Spinal cord (tissue), 10 donors: Measurements from ENCODE around the gene LIMK2. TPM values are rescaled to one million over a fixed set of nuclear protein-coding genes. Genes with fewer than 3 reads are reported as not detected.
"Not testable (repeated sequence)": the region's sequence is repeated elsewhere in the genome, so short reads cannot be mapped to it uniquely, and the experiment has no call there.

Experiments used
- DNase-seq, 6 donors: peaks; one replicate each; pipeline versions ENCODE4 v3.0.0 to v3.0.0-alpha.2; 2013 to 2015; ENCODE audit warnings: low spot score in 6 of 6, low read depth in 4 of 6
- H3K27ac ChIP-seq: one replicate; pipeline ENCODE4 v1.5.1; 2013; ENCODE audit warnings: low read depth, low read length, control low read depth
- H3K27me3 ChIP-seq: one replicate; pipeline ENCODE4 v1.6.1; 2013; ENCODE audit warnings: low read length; ENCODE audit not compliant: control insufficient read depth, insufficient read depth
- H3K36me3 ChIP-seq: one replicate; pipeline ENCODE4 v1.6.1; 2013; ENCODE audit warnings: low read length; ENCODE audit not compliant: control insufficient read depth, insufficient read depth
- H3K4me1 ChIP-seq: one replicate; pipeline ENCODE4 v1.6.1; 2013; ENCODE audit warnings: low read length; ENCODE audit not compliant: control insufficient read depth, insufficient read depth
- H3K4me3 ChIP-seq: one replicate; pipeline ENCODE4 v1.5.1; 2013; ENCODE audit warnings: low read depth, low read length, control low read depth
- H3K9me3 ChIP-seq: one replicate; pipeline ENCODE4 v1.6.1; 2013; ENCODE audit warnings: low read length; ENCODE audit not compliant: control insufficient read depth, insufficient read depth
- WGBS: methylation state at CpG from one replicate; pipeline ENCODE4 v1.1.5; 2013; ENCODE audit warnings: missing lambda C conversion rate; ENCODE audit not compliant: insufficient coverage; 5-methylcytosine and 5-hydroxymethylcytosine counted together
- polyA plus RNA-seq, 2 donors: library from polyadenylated mRNA; unstranded; fragments of 120-200 nt; gene quantifications; one replicate each; pipeline ENCODE4 v1.2.1, GENCODE V29; 2013; ENCODE audit not compliant: insufficient read length in 2 of 2
- total RNA-seq, 2 donors: library from RNA; depleted of rRNA in 1 of 2; stranded (reverse); fragments of 120-200 nt in 1 of 2; fragments of >200 nt in 1 of 2; gene quantifications; one replicate each; pipeline versions ENCODE4 v1.2.3 to v1.2.4, GENCODE V29; 2013 to 2014
- donor health status: healthy.

The LIMK2 gene
- total and polyA plus RNA-seq, 4 donors = 29.5 to 37.9 (median 32.8) TPM

GRCh38 chr22:31227186-31227585 lies 15.1 kb downstream of the LIMK2 start:
- H3K27me3 ChIP-seq = no peaks in the 10 kb centered on the region
- no peaks in the 10 kb centered on the region for H3K9me3 ChIP-seq
- WGBS = 50% methylated on average over 1 of the region's 1 CpG
- H3K27ac ChIP-seq = no peak overlapping the region
- H3K4me3 ChIP-seq = no peak overlapping the region
- no peak for DNase-seq
- no peaks in the 10 kb centered on the region for H3K36me3 ChIP-seq
- H3K4me1 ChIP-seq = peaks cover 3% of the 10 kb centered on the region

- Histone ChIP-seq H3K36me3 (no peaks in the 10 kb centered on the region), H3K9me3 (no peaks in the 10 kb centered on the region), H3K27ac (peak overlapping the region; percentile 50), H3K4me1 (peaks cover 3% of the 10 kb centered on the region), H3K4me3 (no peak overlapping the region), H3K27me3 (no peaks in the 10 kb centered on the region)
- DNase-seq = peak in 2 of 6 donors; percentile 63 to 66
- WGBS = 53% methylated on average over 3 of the region's 3 CpGs
Observed at GRCh38 chr22:31229402-31230079, 17.4 kb downstream of the LIMK2 start.

GRCh38 chr22:31230155-31230870 lies 18.2 kb downstream of the LIMK2 start:
- peaks cover 3% of the 10 kb centered on the region for H3K4me1 ChIP-seq
- no peaks in the 10 kb centered on the region for H3K9me3 ChIP-seq
- WGBS = 69% methylated on average over 2 of the region's 6 CpGs
- no peak overlapping the region for H3K4me3 ChIP-seq
- no peaks in the 10 kb centered on the region for H3K36me3 ChIP-seq
- H3K27me3 ChIP-seq = no peaks in the 10 kb centered on the region
- no peak overlapping the region for H3K27ac ChIP-seq
- DNase-seq = no peak

DNA sequence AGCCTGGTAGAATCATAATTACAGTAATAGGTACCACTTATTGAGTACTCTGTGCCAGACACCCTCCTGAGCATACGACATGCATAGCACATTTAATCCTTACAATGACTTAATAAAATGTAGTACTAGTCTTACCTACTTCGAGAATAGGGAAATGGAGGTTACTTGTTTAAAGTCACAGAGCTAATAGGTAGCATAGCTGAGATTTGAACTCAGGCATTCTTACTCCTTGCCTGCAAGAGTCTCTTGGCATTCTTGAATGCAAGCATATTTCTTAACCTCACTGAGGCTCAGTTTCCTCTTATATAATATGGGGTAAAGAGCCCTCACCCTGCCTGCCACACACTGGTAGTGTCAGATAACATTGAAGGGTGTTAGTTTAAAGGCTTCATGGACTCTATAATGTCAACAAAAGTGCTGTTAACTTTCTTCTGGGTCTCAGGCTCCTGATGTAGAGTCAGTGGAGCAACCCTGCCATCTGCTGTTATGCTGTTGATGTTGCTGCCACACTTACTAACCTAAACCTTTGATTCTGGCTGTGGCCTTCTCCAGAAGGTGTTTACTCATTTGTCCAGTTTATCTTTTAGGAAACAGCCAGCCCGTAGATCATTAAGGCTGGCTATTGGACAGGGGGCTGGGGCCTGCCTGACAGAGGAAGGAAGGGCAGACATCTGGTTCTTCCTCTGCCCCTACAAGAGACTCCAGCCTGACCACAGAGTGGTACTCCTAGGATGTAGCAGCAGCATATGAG lies 18.9 kb downstream of the LIMK2 start:
- Histone ChIP-seq H3K27me3 (no peaks in the 10 kb centered on the region), H3K4me1 (peaks cover 3% of the 10 kb centered on the region), H3K9me3 (no peaks in the 10 kb centered on the region), H3K27ac (no peak overlapping the region), H3K4me3 (no peak overlapping the region), H3K36me3 (no peaks in the 10 kb centered on the region)
- 67% methylated on average over 1 of the region's 3 CpGs for WGBS
- peak in 2 of 6 donors; percentile 71 to 85 for DNase-seq

DNA sequence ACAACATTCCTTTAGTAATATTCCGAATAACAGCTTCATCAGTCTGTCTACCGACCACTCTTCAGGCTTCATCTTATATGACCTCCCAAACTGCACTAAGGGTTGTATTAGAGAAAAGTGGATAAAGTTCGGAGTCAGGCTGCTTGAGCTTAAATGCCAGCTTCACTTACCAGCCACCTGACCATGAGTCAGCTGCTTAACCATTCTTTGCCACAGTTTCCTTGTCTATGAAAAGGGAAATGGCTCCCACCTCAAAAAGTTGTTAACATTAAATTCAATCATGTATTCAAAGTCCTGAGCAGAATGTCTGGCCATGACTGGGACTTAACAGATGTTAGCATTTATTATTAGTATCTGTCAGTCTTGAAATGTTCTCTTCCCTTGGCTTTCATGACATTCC lies 20.9 kb downstream of the LIMK2 start:
- no peak overlapping the region for H3K27ac ChIP-seq
- no CpG with 5 or more reads among the region's 3 CpGs for WGBS
- no peaks in the 10 kb centered on the region for H3K36me3 ChIP-seq
- H3K4me3 ChIP-seq = no peak overlapping the region
- no peak for DNase-seq
- no peaks in the 10 kb centered on the region for H3K9me3 ChIP-seq
- peaks cover 3% of the 10 kb centered on the region for H3K4me1 ChIP-seq
- H3K27me3 ChIP-seq = no peaks in the 10 kb centered on the region

GRCh38 chr22:31235081-31235480 lies 23.0 kb downstream of the LIMK2 start:
- no peak overlapping the region for H3K4me3 ChIP-seq
- no peak for DNase-seq
- no peaks in the 10 kb centered on the region for H3K9me3 ChIP-seq
- H3K27me3 ChIP-seq = no peaks in the 10 kb centered on the region
- H3K4me1 ChIP-seq = no peaks in the 10 kb centered on the region
- H3K27ac ChIP-seq = no peak overlapping the region
- no peaks in the 10 kb centered on the region for H3K36me3 ChIP-seq
- WGBS = 100% methylated on average over 1 of the region's 3 CpGs

- H3K27me3 ChIP-seq, H3K4me3 ChIP-seq, DNase-seq, H3K9me3 ChIP-seq, H3K27ac ChIP-seq, H3K36me3 ChIP-seq, H3K4me1 ChIP-seq: not testable (repeated sequence)
- 100% methylated on average over 2 of the region's 4 CpGs for WGBS
Observed at GRCh38 chr22:31236044-31236443, 23.9 kb downstream of the LIMK2 start.

DNA sequence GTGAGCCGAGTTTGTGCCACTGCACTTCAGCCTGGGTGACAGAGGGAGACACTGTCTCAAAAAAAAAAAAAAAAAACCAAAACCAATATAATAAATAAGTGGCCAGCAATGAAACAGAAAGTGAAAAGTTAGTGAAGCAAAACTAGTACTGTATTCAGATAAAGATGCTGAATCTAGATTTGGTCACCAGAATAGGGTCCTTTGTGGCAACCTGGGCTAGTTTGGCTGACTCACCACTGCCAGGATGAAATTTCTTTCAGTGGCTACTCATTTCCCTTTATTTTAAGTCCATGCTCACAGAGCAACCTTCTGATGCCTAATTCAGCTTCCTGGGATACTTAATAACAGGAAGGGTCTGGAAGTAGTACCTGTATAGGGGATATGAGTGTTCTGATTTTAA lies 26.0 kb downstream of the LIMK2 start:
- no peaks in the 10 kb centered on the region for H3K36me3 ChIP-seq
- no CpG with 5 or more reads among the region's 1 CpG for WGBS
- no peak overlapping the region for H3K4me3 ChIP-seq
- no peak overlapping the region for H3K27ac ChIP-seq
- H3K27me3 ChIP-seq = no peaks in the 10 kb centered on the region
- H3K9me3 ChIP-seq = no peaks in the 10 kb centered on the region
- H3K4me1 ChIP-seq = no peaks in the 10 kb centered on the region
- DNase-seq = no peak

GRCh38 chr22:31239771-31240370 lies 27.8 kb downstream of the LIMK2 start:
- no peaks in the 10 kb centered on the region for H3K27me3 ChIP-seq
- H3K9me3 ChIP-seq = no peaks in the 10 kb centered on the region
- no peak for DNase-seq
- WGBS = 78% methylated on average over 2 of the region's 6 CpGs
- H3K4me1 ChIP-seq = peaks cover 4% of the 10 kb centered on the region
- no peak overlapping the region for H3K27ac ChIP-seq
- no peak overlapping the region for H3K4me3 ChIP-seq
- no peaks in the 10 kb centered on the region for H3K36me3 ChIP-seq
